Ascending aorta (tissue), 2 donors: ENCODE measurements around the gene FSTL4. TPM values are rescaled to one million over a fixed set of nuclear protein-coding genes. Genes with fewer than 3 reads are reported as not detected.

Experiments used
- DNase-seq, 2 donors: peaks; one replicate each; pipeline ENCODE4 v3.0.0-alpha.2; 2019; ENCODE audit warnings: low spot score in 2 of 2
- H3K27ac ChIP-seq, 2 donors: fragments of 200-600 bp; sonication (generic); one replicate each; pipeline ENCODE4 v1.5.1; 2016 to 2017; ENCODE audit warnings: mild to moderate bottlenecking in 1 of 2
- H3K27me3 ChIP-seq: fragments of 200-600 bp; sonication (generic); one replicate; pipeline ENCODE4 v1.5.1; 2017
- H3K36me3 ChIP-seq, 2 donors: fragments of 200-600 bp; sonication (generic); one replicate each; pipeline ENCODE4 v1.5.1; 2016
- H3K4me1 ChIP-seq, 2 donors: fragments of 200-600 bp; sonication (generic); one replicate each; pipeline ENCODE4 v1.5.1; 2016 to 2017; ENCODE audit warnings: mild to moderate bottlenecking in 1 of 2
- H3K4me3 ChIP-seq, 2 donors: fragments of 200-600 bp; sonication (generic); one replicate each; pipeline ENCODE4 v1.5.1; 2016 to 2017; ENCODE audit warnings: mild to moderate bottlenecking in 1 of 2
- H3K9me3 ChIP-seq, 2 donors: fragments of 200-600 bp; sonication (generic); one replicate each; pipeline ENCODE4 v1.5.1; 2016
- intact Hi-C: fragments of 100-400 bp; cut with DNase I; formaldehyde crosslinking; loops from one replicate; pipeline ENCODE4 v1.15.1; 2023
- total RNA-seq: library from RNA; depleted of rRNA; stranded (reverse); fragments of >200 nt; gene quantifications from one replicate; pipeline ENCODE4 v1.1.0, GENCODE V29; 2016
- TF ChIP-seq, protein P1 (sequence below), 3 experiments: fragments of 200-600 bp in 2 of 3; fragments of 450-650 bp in 1 of 3; sonication (generic) in 2 of 3; IDR thresholded peaks; one replicate each; pipeline ENCODE4 v1.5.1; 2016 to 2019; ENCODE audit warnings: antibody characterized with exemption in 3 of 3, mild to moderate bottlenecking in 1 of 3, moderate library complexity in 1 of 3

The FSTL4 gene
- total RNA-seq, 1 donor from 2014 or later, result 0.11 TPM

- H3K27me3 ChIP-seq, result no peaks in the 10 kb centered on the region
- no peaks in the 10 kb centered on the region for H3K4me1 ChIP-seq
- no peak overlapping the region for H3K4me3 ChIP-seq
- H3K9me3 ChIP-seq, result no peaks in the 10 kb centered on the region
- intact Hi-C loops, result no loop called here
- TF ChIP-seq, protein P1, sequence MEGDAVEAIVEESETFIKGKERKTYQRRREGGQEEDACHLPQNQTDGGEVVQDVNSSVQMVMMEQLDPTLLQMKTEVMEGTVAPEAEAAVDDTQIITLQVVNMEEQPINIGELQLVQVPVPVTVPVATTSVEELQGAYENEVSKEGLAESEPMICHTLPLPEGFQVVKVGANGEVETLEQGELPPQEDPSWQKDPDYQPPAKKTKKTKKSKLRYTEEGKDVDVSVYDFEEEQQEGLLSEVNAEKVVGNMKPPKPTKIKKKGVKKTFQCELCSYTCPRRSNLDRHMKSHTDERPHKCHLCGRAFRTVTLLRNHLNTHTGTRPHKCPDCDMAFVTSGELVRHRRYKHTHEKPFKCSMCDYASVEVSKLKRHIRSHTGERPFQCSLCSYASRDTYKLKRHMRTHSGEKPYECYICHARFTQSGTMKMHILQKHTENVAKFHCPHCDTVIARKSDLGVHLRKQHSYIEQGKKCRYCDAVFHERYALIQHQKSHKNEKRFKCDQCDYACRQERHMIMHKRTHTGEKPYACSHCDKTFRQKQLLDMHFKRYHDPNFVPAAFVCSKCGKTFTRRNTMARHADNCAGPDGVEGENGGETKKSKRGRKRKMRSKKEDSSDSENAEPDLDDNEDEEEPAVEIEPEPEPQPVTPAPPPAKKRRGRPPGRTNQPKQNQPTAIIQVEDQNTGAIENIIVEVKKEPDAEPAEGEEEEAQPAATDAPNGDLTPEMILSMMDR (IDR thresholded peaks at IDR 0.05), result no peak
- H3K36me3 ChIP-seq, result no peaks in the 10 kb centered on the region
- DNase-seq, result peak in 1 of 2 donors; percentile 46
- H3K27ac ChIP-seq, result no peak overlapping the region
Observed at GRCh38 chr5:133384120-133384855, 228.1 kb downstream of the FSTL4 start.

DNA sequence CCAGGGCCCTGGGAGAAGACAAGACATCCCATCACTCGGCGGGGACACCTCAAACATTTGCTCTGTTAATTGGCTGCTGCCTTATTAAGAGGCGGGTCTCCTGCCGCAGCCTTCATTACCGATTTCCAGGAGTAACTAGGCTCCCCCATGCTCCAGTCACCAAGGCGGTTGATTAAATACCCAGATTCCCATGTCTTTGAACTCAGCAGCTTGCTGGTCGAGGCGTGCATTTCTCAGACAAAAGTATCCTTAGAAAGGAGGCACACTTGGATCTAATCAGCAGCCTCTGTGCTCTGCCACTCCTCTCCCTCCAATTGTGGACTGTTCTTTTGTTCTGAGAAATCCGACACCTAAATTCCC, 228.8 kb downstream of the FSTL4 start:
- peak in 1 of 2 donors; percentile 38 for DNase-seq
- Histone ChIP-seq H3K4me1 (no peaks in the 10 kb centered on the region), H3K9me3 (no peaks in the 10 kb centered on the region), H3K36me3 (no peaks in the 10 kb centered on the region), H3K27me3 (no peaks in the 10 kb centered on the region), H3K27ac (no peak overlapping the region), H3K4me3 (no peak overlapping the region)
- intact Hi-C loops, result no loop called here
- TF ChIP-seq, protein P1 (IDR thresholded peaks at IDR 0.05), result no peak

DNA sequence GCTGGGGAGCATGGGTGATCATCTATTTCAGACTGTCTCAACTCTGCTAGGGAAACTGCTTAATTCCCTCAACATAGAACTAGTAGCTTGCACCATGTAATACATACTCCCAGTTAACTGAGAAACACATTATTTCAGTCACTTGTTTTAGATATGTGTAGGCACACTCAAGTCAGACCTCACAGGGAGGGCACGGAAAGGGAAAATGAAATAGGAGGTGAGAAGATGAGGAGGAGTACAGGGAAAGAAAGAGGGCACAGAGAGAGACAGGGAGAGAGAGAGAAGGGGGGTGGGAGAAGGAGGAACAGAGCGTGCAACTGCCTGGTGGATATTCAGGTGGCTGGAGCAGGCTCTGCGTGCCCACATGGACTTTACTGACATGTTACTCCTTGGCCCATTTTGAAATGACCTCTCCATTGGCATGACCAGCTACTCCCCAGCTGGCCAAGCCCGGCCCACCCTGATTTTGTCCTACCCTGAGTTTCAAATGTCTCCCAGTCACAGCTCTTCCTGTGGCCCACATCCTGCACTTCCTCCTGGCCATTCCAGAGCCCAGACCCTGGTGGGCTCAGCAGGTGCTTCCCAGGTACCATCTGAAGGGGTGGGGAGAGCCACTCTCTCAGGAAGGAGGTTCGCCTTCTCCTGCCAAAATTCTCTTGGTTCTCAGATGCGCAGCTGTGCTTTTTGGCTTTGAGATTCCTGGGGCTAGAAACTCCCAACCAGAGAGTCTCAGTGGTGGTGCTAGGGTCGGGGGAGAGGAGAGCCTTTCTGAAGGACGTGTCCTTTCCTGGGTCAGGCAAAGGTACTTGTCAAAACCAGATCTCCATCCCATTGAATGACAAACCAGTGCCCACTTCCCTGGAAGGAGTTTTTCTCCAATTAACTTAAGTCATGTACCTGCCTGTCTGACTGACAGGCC, 229.4 kb downstream of the FSTL4 start:
- no peaks in the 10 kb centered on the region for H3K4me1 ChIP-seq
- no peaks in the 10 kb centered on the region for H3K36me3 ChIP-seq
- H3K9me3 ChIP-seq, result peaks cover 0 to 2% of the 10 kb centered on the region in 2 donors
- H3K4me3 ChIP-seq, result no peak overlapping the region
- peak in 1 of 2 donors; percentile 31 for DNase-seq
- H3K27me3 ChIP-seq, result no peaks in the 10 kb centered on the region
- TF ChIP-seq, protein P1 (IDR thresholded peaks at IDR 0.05), result no peak
- no peak overlapping the region for H3K27ac ChIP-seq
- intact Hi-C loops, result no loop called here

GRCh38 chr5:133381571-133382365, 230.6 kb downstream of the FSTL4 start:
- peak in 1 of 2 donors; percentile 43 for DNase-seq
- Histone ChIP-seq H3K9me3 (peaks cover 0 to 13% of the 10 kb centered on the region in 2 donors), H3K4me3 (no peak overlapping the region), H3K4me1 (no peaks in the 10 kb centered on the region), H3K27ac (no peak overlapping the region), H3K36me3 (no peaks in the 10 kb centered on the region), H3K27me3 (no peaks in the 10 kb centered on the region)
- TF ChIP-seq, protein P1 (IDR thresholded peaks at IDR 0.05), result no peak
- intact Hi-C loops, result no loop called here

GRCh38 chr5:133381041-133381440, 231.3 kb downstream of the FSTL4 start:
- H3K27ac ChIP-seq, result no peak overlapping the region
- no peaks in the 10 kb centered on the region for H3K36me3 ChIP-seq
- DNase-seq, result no peak
- no peak overlapping the region for H3K4me3 ChIP-seq
- intact Hi-C loops, result no loop called here
- TF ChIP-seq, protein P1 (IDR thresholded peaks at IDR 0.05), result no peak
- no peaks in the 10 kb centered on the region for H3K4me1 ChIP-seq
- peaks cover 0 to 13% of the 10 kb centered on the region in 2 donors for H3K9me3 ChIP-seq
- H3K27me3 ChIP-seq, result no peaks in the 10 kb centered on the region
